VCaP (cell line): ENCODE measurements around the gene DIPK1A.

Source experiments
- H3K27ac ChIP-seq: fragments of 450-650 bp; 2 replicates; pipeline ENCODE4 v1.5.1; 2017
- CTCF ChIP-seq: fragments of 450-650 bp; conservative IDR thresholded peaks from 2 replicates; pipeline ENCODE4 v1.5.1; 2017; ENCODE audit warnings: mild to moderate bottlenecking, moderate library complexity

DIPK1A gene

GRCh38 chr1:92933459-92933858 is 27.8 kb downstream of the DIPK1A start:
- H3K27ac ChIP-seq, result peak overlapping the region; percentile 40
- no peak for TF ChIP-seq CTCF

- no peak for TF ChIP-seq CTCF
- no peak overlapping the region for H3K27ac ChIP-seq
Observed at GRCh38 chr1:92931691-92932090, 29.6 kb downstream of the DIPK1A start.

- H3K27ac ChIP-seq, result no peak overlapping the region
- TF ChIP-seq CTCF, result no peak
Observed at GRCh38 chr1:92929461-92929860, 31.8 kb downstream of the DIPK1A start.

GRCh38 chr1:92927870-92928269 is 33.4 kb downstream of the DIPK1A start:
- no peak for TF ChIP-seq CTCF

GRCh38 chr1:92926873-92927272 is 34.4 kb downstream of the DIPK1A start:
- TF ChIP-seq CTCF, result no peak
- no peak overlapping the region for H3K27ac ChIP-seq

More at GRCh38 chr1:92927870-92928269, 33.4 kb downstream of the DIPK1A start:
- no peak overlapping the region for H3K27ac ChIP-seq

- TF ChIP-seq CTCF, result no peak
- H3K27ac ChIP-seq, result no peak overlapping the region
Observed at GRCh38 chr1:92924501-92924900, 36.8 kb downstream of the DIPK1A start.

- no peak for TF ChIP-seq CTCF
- no peak overlapping the region for H3K27ac ChIP-seq
Observed at GRCh38 chr1:92923664-92924063, 37.6 kb downstream of the DIPK1A start.
